Esophagus squamous epithelium (tissue), 4 donors: Measurements from ENCODE around the gene BMERB1.

ENCODE experiments used
- CTCF ChIP-seq, 6 experiments: fragments of 450-650 bp in 4 of 6; fragments of 200-600 bp in 2 of 6; sonication (generic) in 2 of 6; IDR thresholded peaks; one replicate each; pipeline ENCODE4 v1.5.1; 2016 to 2019; ENCODE audit warnings: antibody characterized with exemption in 6 of 6, mild to moderate bottlenecking in 4 of 6, moderate library complexity in 4 of 6
- POLR2A ChIP-seq, 4 donors: fragments of 450-650 bp; IDR thresholded peaks; one replicate each; pipeline ENCODE4 v1.6.1; 2017; ENCODE audit warnings: antibody characterized with exemption in 4 of 4, mild to moderate bottlenecking in 4 of 4, moderate library complexity in 3 of 4

GRCh38 chr16:15601212-15601879, 167.0 kb downstream of the BMERB1 start:
- TF ChIP-seq CTCF (IDR thresholded peaks at IDR 0.05) (no peak), POLR2A (IDR thresholded peaks at IDR 0.05) (no peak)
